ENCODE data around the gene SSH3. TPM values are rescaled to one million over a fixed set of nuclear protein-coding genes. Genes with fewer than 3 reads are reported as not detected.

SSH3 gene
- total RNA-seq, 1 donor from 2014 or later, result 30.4 TPM

- DNase-seq (ENCODE audit: low read depth), result no peak
- H3K4me3 ChIP-seq (ENCODE audit: low read depth, low read length), result peak overlapping the region; percentile 66
- TF ChIP-seq, protein P1, sequence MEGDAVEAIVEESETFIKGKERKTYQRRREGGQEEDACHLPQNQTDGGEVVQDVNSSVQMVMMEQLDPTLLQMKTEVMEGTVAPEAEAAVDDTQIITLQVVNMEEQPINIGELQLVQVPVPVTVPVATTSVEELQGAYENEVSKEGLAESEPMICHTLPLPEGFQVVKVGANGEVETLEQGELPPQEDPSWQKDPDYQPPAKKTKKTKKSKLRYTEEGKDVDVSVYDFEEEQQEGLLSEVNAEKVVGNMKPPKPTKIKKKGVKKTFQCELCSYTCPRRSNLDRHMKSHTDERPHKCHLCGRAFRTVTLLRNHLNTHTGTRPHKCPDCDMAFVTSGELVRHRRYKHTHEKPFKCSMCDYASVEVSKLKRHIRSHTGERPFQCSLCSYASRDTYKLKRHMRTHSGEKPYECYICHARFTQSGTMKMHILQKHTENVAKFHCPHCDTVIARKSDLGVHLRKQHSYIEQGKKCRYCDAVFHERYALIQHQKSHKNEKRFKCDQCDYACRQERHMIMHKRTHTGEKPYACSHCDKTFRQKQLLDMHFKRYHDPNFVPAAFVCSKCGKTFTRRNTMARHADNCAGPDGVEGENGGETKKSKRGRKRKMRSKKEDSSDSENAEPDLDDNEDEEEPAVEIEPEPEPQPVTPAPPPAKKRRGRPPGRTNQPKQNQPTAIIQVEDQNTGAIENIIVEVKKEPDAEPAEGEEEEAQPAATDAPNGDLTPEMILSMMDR (conservative IDR thresholded peaks at IDR 0.05; ENCODE audit: low read depth, low read length), result no peak
Observed at GRCh38 chr11:67304511-67305113, 1.3 kb downstream of the SSH3 start.

- H3K4me3 ChIP-seq (ENCODE audit: low read depth, low read length), result no peak overlapping the region
- DNase-seq (ENCODE audit: low read depth), result no peak
- TF ChIP-seq, protein P1 (conservative IDR thresholded peaks at IDR 0.05; ENCODE audit: low read depth, low read length), result no peak
Observed at GRCh38 chr11:67306769-67307544, 3.6 kb downstream of the SSH3 start.

GRCh38 chr11:67307545-67308001 is 4.2 kb downstream of the SSH3 start:
- no peak for DNase-seq (ENCODE audit: low read depth)
- TF ChIP-seq, protein P1 (conservative IDR thresholded peaks at IDR 0.05; ENCODE audit: low read depth, low read length), result no peak
- no peak overlapping the region for H3K4me3 ChIP-seq (ENCODE audit: low read depth, low read length)

DNA sequence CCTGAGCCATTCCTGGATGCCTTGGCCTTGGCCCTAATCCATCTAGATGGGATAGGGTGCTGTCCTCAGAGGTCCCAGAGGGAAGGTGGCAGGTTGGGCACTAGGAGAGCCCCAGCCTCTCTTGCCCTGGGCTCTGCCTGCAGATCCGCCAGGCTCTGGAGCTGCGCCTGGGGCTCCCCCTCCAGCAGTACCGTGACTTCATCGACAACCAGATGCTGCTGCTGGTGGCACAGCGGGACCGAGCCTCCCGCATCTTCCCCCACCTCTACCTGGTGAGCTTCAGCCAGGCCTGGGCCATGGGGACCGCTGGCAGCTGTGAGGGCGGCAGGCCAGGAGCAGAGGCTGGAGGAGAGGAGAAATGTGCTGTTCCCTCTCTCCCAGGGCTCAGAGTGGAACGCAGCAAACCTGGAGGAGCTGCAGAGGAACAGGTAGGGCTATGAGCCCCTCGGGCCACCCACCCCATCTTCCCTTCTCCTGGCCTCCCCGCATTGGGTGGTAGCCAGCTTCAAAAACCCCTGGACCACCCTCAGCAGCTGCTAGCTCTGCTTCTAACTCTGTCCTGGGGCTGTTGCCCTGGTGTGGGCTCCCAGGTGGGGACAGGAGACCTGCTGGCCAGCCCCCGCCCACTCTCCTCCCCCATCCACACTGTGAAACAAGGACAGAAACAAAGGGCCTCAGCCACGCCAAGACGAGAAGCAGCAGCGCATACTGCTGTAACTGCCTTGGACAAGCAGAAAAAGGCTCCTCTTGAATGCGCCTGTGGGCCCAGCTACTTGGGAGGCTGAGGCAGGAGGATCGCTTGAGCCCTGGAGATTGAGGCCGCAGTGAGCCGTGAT is 4.9 kb downstream of the SSH3 start:
- no peak overlapping the region for H3K4me3 ChIP-seq (ENCODE audit: low read depth, low read length)
- TF ChIP-seq, protein P1 (conservative IDR thresholded peaks at IDR 0.05; ENCODE audit: low read depth, low read length), result no peak
- no peak for DNase-seq (ENCODE audit: low read depth)

- TF ChIP-seq, protein P1 (conservative IDR thresholded peaks at IDR 0.05; ENCODE audit: low read depth, low read length), result no peak
- H3K4me3 ChIP-seq (ENCODE audit: low read depth, low read length), result no peak overlapping the region
- DNase-seq (ENCODE audit: low read depth), result no peak
Observed at GRCh38 chr11:67309166-67309565, 5.8 kb downstream of the SSH3 start.

DNA sequence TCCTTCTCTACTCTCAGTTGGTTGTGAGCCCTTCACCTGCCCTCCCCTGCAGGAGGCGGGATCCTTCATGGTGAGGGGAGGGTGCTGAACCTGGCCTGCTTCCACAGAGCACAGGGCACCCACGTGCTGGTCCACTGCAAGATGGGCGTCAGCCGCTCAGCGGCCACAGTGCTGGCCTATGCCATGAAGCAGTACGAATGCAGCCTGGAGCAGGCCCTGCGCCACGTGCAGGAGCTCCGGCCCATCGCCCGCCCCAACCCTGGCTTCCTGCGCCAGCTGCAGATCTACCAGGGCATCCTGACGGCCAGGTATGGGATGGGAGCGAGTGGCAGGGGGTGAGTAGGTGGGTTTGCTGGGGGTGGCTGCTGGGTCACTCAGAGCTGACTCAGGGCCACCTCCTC is 6.3 kb downstream of the SSH3 start:
- H3K4me3 ChIP-seq (ENCODE audit: low read depth, low read length), result no peak overlapping the region

More for the DNA sequence above, 6.3 kb downstream of the SSH3 start:
- TF ChIP-seq, protein P1 (conservative IDR thresholded peaks at IDR 0.05; ENCODE audit: low read depth, low read length), result no peak
- no peak for DNase-seq (ENCODE audit: low read depth)

All from epithelial cell of proximal tubule (primary cell).